KOPT-K1 (cell line): Measurements from ENCODE around the gene VPS29.
"Not testable (repeated sequence)": the region's sequence is repeated elsewhere in the genome, so short reads cannot be mapped to it uniquely, and the experiment has no call there.

ENCODE experiments used
- H3K27ac ChIP-seq: fragments of 200-600 bp; sonication (generic); 2 replicates; pipeline ENCODE4 v1.5.1; 2016; ENCODE audit warnings: antibody characterized with exemption, mild to moderate bottlenecking, low read depth, low read length; ENCODE audit not compliant: poor library complexity, severe bottlenecking
- H3K36me3 ChIP-seq: fragments of 200-600 bp; sonication (generic); 2 replicates; pipeline ENCODE4 v1.5.1; 2017; ENCODE audit warnings: antibody characterized with exemption, mild to moderate bottlenecking, low read length, moderate library complexity; ENCODE audit not compliant: insufficient read depth
- H3K9me3 ChIP-seq: fragments of 200-600 bp; sonication (generic); 2 replicates; pipeline ENCODE4 v1.5.1; 2017; ENCODE audit warnings: antibody characterized with exemption, low read length, mild to moderate bottlenecking; ENCODE audit not compliant: insufficient read depth, poor library complexity, severe bottlenecking

The VPS29 gene

DNA sequence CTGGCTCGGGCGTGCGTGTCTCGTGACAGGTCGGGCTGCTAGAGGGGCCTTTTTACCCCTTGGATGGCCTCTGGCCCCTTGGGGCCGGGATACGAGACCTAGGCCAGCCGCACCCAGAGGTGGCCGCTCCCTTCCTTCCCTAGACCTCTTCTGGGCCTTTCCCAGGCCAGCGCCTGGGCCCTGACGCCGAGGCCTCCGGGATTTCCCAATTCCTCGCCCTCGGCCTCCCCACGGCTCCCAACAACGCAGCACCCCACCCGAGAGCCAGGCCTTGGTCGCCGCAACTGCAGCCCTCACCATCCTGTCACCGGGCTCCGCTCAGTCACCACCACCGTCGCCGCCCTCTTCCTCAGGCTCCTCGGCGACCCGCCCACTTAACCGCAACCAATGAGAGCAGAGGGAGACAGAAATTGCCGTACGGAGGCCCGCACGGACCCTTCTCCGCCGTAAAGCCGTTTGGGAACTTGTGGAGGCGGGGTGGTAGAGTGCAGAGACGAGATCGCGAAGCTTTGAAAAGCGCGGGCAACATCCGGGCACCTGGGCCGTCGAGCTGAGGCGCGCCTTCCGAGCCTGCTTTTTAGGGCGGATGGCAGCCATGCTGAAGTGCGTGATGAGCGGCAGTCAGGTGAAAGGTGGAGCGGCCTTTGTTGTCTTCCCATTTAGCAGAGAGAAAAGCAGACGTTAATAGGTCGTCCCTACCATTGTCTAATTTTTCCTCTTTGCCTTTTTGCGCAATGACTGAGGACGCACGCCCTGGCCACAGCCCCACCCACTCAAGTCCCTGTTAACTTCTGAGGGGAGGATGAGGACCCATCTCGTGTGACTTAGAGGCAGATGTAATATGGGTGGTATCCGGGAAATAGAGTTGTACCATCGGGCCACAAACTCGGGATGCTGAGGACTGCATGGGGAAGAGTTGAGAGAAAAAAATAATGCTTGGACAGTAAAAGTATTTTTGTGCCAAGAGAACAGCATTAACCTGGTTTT, at the start of gene VPS29, which contains the start of gene RAD9B:
TSS of gene VPS29 (minus strand) at position 360 of the 987 bp plus-strand sequence. CDS start at position 300, 60 bp downstream.
TSS of gene RAD9B (plus strand) at position 580 of the 987 bp plus-strand sequence. CDS start at position 587, 7 bp downstream.
- Histone ChIP-seq H3K27ac (peak within 1 kb of the TSS; percentile 90), H3K36me3 (peaks cover 30% of the 10 kb centered on the region), H3K9me3 (no peaks in the 10 kb centered on the region)

GRCh38 chr12:110550981-110551380, 49.1 kb upstream of the VPS29 start:
- H3K9me3 ChIP-seq = no peaks in the 10 kb centered on the region
- H3K27ac ChIP-seq = no peak overlapping the region
- H3K36me3 ChIP-seq = peaks cover 56% of the 10 kb centered on the region

DNA sequence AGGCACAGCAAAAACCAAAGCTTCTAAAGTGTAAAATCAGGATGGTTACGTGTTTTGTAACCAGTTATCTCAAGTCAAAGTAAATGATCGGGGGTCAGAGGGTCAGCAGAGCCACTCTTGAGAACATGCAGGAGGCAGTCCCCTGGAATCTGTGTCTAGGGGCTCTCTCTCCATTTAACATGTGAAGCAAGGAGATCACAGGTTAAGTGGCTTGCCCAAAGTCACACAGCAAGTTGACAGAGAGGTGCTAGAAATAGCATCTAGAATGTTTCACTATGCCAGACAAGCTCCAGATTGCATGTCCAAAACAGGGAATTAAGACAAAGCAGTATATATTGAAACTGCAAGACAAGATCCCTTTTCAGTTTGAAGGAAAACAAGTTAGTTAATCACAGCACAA, 47.8 kb upstream of the VPS29 start:
- Histone ChIP-seq H3K36me3 (peaks cover 69% of the 10 kb centered on the region), H3K9me3 (no peaks in the 10 kb centered on the region), H3K27ac (no peak overlapping the region)

- Histone ChIP-seq H3K9me3 (no peaks in the 10 kb centered on the region), H3K27ac (no peak overlapping the region), H3K36me3 (peaks cover 79% of the 10 kb centered on the region)
These were observed 46.8 kb upstream of the VPS29 start for GRCh38 chr12:110548678-110549077.

DNA sequence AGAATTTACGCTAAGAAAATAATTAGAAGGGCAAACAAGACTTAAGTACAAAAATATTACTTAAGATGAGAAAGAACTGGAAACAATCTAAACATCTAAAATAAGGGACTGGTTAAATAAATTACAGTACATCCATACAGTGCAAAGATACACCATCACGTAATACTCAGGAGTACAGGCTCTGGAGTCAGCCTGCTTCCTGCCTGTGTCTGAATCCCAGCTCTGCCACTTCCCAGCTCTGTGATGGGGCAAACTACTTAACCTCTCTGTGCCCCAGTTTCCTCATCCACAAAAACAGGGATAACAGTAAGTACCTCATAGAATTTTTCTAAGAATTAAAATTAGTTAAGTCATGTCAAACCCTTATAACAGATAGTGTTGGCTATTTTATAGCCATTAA, 45.2 kb upstream of the VPS29 start:
- H3K36me3 ChIP-seq = peaks cover 94% of the 10 kb centered on the region
- H3K27ac ChIP-seq = no peak overlapping the region
- H3K9me3 ChIP-seq = no peaks in the 10 kb centered on the region

- H3K27ac ChIP-seq = no peak overlapping the region
- H3K36me3 ChIP-seq = peaks cover 94% of the 10 kb centered on the region
- no peaks in the 10 kb centered on the region for H3K9me3 ChIP-seq
These were observed 44.4 kb upstream of the VPS29 start for GRCh38 chr12:110546339-110546738.

GRCh38 chr12:110545812-110546211, 43.9 kb upstream of the VPS29 start:
- peaks cover 90% of the 10 kb centered on the region for H3K36me3 ChIP-seq
- no peak overlapping the region for H3K27ac ChIP-seq

DNA sequence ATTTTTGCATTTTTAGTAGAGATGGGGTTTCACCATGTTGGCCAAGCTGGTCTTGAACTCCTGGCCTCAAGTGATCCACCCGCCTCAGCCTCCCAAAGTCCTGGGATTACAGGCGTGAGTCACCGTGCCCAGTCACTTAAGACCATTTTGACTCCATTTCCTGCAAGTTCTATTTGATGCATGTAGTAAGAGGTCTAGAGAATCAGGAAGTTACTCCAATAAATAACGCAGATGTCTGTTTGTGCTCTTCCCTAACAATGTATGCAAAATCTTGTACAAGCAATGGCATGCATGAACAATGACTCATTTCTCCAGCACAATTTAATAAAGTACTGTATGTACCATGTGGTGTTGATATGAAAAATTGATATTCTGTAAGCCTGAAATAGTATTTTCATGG, 43.3 kb upstream of the VPS29 start:
- peaks cover 89% of the 10 kb centered on the region for H3K36me3 ChIP-seq

More at GRCh38 chr12:110545812-110546211, 43.9 kb upstream of the VPS29 start:
- no peaks in the 10 kb centered on the region for H3K9me3 ChIP-seq

GRCh38 chr12:110543965-110544364, 42.1 kb upstream of the VPS29 start:
- no peak overlapping the region for H3K27ac ChIP-seq
- peaks cover 91% of the 10 kb centered on the region for H3K36me3 ChIP-seq
- H3K9me3 ChIP-seq = no peaks in the 10 kb centered on the region

More for the DNA sequence above, 43.3 kb upstream of the VPS29 start:
- not testable (repeated sequence) for H3K27ac ChIP-seq, H3K9me3 ChIP-seq

DNA sequence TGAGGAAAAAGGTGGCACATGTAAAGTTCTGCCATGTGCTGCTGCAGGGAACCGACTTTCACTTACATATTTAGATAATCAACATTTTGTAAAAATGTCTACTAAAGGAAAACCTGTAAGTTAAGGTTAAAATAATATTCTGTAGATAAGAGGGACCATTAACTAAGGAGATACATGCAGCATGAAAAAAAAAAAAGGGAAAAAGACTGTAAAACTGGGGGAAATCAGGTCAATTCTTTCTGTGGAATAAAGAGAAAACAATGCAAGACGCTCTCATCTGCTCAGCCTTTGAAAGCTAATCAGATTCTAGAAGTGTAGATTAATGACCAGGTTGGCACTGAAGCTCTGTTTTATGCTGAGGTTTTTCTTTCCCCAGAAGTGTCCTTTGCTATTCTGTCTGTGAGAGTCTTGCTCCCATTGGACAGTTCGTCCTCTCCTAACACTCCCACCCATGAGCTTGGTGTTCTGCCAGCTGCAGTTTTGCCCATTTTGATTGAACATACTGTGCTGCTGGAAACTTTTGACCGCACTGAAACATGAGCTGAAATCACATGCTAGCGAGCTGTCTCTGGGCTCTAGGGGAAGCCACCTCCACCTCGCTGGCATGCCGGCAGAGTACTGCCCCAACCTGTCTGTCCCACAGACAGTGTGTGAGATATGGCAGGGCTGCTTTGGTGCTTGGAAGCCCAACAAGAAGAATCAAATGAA, 41.5 kb upstream of the VPS29 start:
- H3K9me3 ChIP-seq = no peaks in the 10 kb centered on the region
- peaks cover 91% of the 10 kb centered on the region for H3K36me3 ChIP-seq
- no peak overlapping the region for H3K27ac ChIP-seq

DNA sequence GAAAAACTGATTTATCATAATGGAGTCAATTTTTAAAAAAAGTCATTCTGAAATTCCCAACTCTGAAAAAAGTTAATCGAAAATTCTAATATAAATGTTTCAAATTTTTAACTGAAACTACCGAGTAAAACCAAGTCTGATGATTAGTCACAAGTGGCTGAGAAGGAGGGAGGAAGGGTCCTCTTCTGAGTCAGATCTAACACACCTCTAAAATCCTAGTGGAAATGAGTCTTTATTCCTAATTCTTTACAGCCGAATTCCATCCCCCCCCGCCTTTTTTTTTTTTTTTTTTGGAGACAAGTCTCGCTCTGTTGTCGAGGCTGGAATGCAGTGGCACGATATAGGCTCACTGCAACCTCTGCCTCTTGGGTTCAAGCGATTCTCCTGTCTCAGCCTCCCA, 38.1 kb upstream of the VPS29 start:
- H3K27ac ChIP-seq = no peak overlapping the region
- no peaks in the 10 kb centered on the region for H3K9me3 ChIP-seq
- H3K36me3 ChIP-seq = peaks cover 95% of the 10 kb centered on the region

GRCh38 chr12:110538869-110539622, 37.1 kb upstream of the VPS29 start:
- Histone ChIP-seq H3K27ac (no peak overlapping the region), H3K36me3 (peaks cover 95% of the 10 kb centered on the region)

DNA sequence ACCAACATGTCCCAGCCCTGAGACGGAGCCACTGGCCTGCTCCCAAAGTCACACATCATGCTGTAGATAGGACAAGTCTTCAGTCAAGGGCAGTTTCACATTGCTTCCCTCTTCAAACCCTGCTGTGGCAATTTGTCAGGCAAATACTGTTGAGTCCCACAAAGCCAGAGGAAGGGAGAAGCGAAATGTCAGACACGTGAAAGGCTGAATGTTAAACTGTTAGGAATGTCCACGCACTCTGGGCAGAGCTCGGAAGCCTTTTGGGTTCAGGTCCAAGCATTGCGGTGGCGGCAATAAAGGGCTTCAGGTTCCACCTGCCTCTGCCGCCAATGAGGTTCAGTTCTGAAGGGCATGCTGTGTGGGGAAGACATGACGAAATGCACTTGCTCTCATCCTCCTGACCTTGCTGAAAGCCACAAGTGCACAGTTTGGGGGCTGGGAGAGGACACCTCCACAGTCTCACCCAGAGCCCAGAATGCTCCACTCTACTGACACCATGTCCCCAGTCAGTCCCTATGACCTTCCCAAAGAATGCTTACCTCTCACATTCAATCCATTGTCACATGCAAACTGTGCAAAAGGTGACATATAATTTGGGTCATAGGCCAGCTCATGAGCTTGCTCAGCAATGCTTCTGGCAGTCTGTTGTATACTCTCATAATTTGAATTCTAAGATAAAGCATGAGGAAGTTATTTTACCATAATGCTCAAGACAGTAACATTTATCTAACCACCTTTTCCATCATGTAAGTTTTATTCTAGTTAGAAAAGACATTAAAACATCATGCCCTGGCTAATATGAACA, 35.9 kb upstream of the VPS29 start:
- H3K9me3 ChIP-seq = no peaks in the 10 kb centered on the region
- H3K27ac ChIP-seq = no peak overlapping the region
- peaks cover 93% of the 10 kb centered on the region for H3K36me3 ChIP-seq

More at GRCh38 chr12:110538869-110539622, 37.1 kb upstream of the VPS29 start:
- H3K9me3 ChIP-seq = no peaks in the 10 kb centered on the region
